Fibroblast of peridontal ligament (primary cell): ENCODE results near the gene FAM180A.

Source experiments
- DNase-seq: peaks from one replicate; pipeline ENCODE4 v3.0.0-alpha.2; 2010; ENCODE audit errors: extremely low read depth

The FAM180A gene

DNA sequence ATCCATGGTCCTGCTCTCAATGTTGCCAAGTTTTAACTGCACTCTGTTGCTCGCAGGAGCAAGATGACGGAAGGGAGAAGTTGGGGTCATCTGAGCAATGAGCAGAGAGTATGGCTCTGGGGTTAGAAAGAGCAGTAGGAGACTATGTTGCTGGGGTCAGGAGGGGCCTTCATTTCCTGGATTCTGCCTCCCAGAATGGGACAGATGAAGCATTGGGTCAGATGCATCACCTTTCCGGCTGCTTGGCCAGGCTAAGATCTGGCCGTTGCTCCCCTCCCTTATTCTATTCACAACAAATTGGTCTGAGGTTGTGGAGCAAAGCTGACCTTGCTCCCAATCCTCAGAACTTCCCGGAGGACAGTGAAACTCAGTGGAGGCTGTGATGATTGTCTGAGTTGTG lies 63.9 kb downstream of the FAM180A start:
- DNase-seq: no peak

DNA sequence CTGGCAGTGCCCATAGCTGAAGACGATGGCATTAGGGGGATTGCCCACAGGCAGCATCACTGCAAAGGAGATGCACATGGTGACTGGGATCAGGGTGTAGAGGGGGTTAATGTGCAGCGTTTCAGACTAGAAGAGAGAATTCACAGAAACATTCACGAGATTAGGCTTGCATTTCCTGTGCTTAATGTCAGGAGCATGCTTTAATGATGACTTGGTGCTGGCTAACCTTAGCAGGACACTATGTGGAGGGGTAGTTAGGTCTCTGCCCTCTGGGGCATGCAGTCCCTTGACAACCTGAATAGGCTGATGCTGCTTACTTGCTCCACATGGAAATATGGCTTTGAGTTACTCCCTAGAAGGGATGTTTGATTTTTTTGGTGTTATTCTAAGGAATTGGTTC lies 64.5 kb downstream of the FAM180A start:
- DNase-seq: no peak

DNA sequence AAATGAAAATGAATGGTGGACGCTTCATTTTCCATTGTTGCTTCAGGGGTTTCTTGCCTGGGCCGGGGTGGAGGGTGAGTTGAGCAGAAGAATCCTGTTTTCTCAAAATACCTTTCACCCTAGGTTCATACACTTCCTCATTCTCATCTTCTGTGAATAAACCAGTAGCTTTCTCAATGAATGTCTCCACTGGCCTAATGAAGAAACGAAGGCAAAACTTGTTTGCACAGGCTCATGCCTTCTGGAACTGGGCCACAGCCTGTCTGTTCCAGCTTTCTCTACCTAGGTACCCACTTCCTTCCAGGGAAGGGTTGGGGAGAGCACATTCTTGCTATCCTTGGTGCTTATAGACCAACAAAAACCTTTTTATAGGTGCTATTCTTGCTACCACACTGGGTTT lies 65.0 kb downstream of the FAM180A start:
- no peak for DNase-seq

- no peak for DNase-seq
Measured at GRCh38 chr7:135682191-135682590, 66.4 kb downstream of the FAM180A start.

- DNase-seq: no peak
Measured at GRCh38 chr7:135681762-135682161, 66.9 kb downstream of the FAM180A start.
